Peyer's patch (tissue), 4 donors: ENCODE data around the gene ZBED6. TPM values are rescaled to one million over a fixed set of nuclear protein-coding genes. Genes with fewer than 3 reads are reported as not detected.

ENCODE experiments used
- DNase-seq, 3 donors: peaks; one replicate each; pipeline ENCODE4 v3.0.0-alpha.2; 2017 to 2019
- H3K27ac ChIP-seq, 4 donors: fragments of 200-600 bp; sonication (generic); one replicate each; pipeline ENCODE4 v1.5.1; 2016 to 2019
- H3K27me3 ChIP-seq, 2 donors: fragments of 200-600 bp; sonication (generic); one replicate each; pipeline ENCODE4 v1.5.1; 2019
- H3K36me3 ChIP-seq, 3 donors: fragments of 200-600 bp; sonication (generic); one replicate each; pipeline ENCODE4 v1.5.1; 2016 to 2019
- H3K4me1 ChIP-seq, 4 donors: fragments of 200-600 bp; sonication (generic); one replicate each; pipeline ENCODE4 v1.5.1; 2016 to 2019
- H3K4me3 ChIP-seq, 4 donors: fragments of 200-600 bp; sonication (generic); 1 replicate in 3 of 4; 2 replicates in 1 of 4; pipeline ENCODE4 v1.5.1; 2016 to 2019; ENCODE audit warnings: mild to moderate bottlenecking in 1 of 4
- H3K9me3 ChIP-seq, 4 donors: fragments of 200-600 bp; sonication (generic); one replicate each; pipeline ENCODE4 v1.5.1; 2016 to 2019; ENCODE audit warnings: mild to moderate bottlenecking in 1 of 4
- CTCF ChIP-seq, 6 experiments: fragments of 450-650 bp in 4 of 6; fragments of 200-600 bp in 2 of 6; sonication (generic) in 1 of 6; IDR thresholded peaks; one replicate each; pipeline ENCODE4 v1.5.1; 2017 to 2019; ENCODE audit warnings: antibody characterized with exemption in 6 of 6, mild to moderate bottlenecking in 3 of 6, moderate library complexity in 1 of 6
- POLR2A ChIP-seq, 2 donors: fragments of 450-650 bp; IDR thresholded peaks; one replicate each; pipeline ENCODE4 v1.5.1; 2017; ENCODE audit warnings: antibody characterized with exemption in 2 of 2, mild to moderate bottlenecking in 2 of 2, moderate library complexity in 2 of 2
- total RNA-seq, 4 donors: library from RNA; depleted of rRNA; stranded (reverse); fragments of >200 nt; gene quantifications; one replicate each; pipeline ENCODE4 v1.1.0, GENCODE V29; 2016

Gene ZBED6
- total RNA-seq, 4 donors from 2014 or later, result 30.1 to 45.2 (median 38.2) TPM

- no peak overlapping the region for H3K4me3 ChIP-seq
- peaks cover 4 to 18% (median 9%) of the 10 kb centered on the region in 4 donors for H3K4me1 ChIP-seq
- DNase-seq, result peak in 1 of 3 donors; percentile 57
- no peak for TF ChIP-seq CTCF (IDR thresholded peaks at IDR 0.05)
- TF ChIP-seq POLR2A (IDR thresholded peaks at IDR 0.05), result no peak
- H3K27ac ChIP-seq, result peak overlapping the region in 2 of 4 donors; percentile 84 to 86
- no peaks in the 10 kb centered on the region for H3K36me3 ChIP-seq
- no peaks in the 10 kb centered on the region for H3K9me3 ChIP-seq
- H3K27me3 ChIP-seq, result no peaks in the 10 kb centered on the region
Measured at GRCh38 chr1:203768256-203768655, 27.2 kb upstream of the ZBED6 start.

- Histone ChIP-seq H3K27me3 (no peaks in the 10 kb centered on the region), H3K27ac (peak overlapping the region in 3 of 4 donors; percentile 65 to 86 (median 84)), H3K4me3 (peak overlapping the region in 1 of 4 donors; percentile 23), H3K4me1 (peaks cover 0 to 10% (median 5%) of the 10 kb centered on the region in 4 donors), H3K9me3 (no peaks in the 10 kb centered on the region), H3K36me3 (no peaks in the 10 kb centered on the region)
- peak; percentile 57 to 69 for TF ChIP-seq POLR2A (IDR thresholded peaks at IDR 0.05)
- TF ChIP-seq CTCF (IDR thresholded peaks at IDR 0.05), result no peak
- peak in 2 of 3 donors; percentile 92 for DNase-seq
Measured at GRCh38 chr1:203769505-203770343, 25.7 kb upstream of the ZBED6 start.

- Histone ChIP-seq H3K4me3 (no peak overlapping the region), H3K36me3 (no peaks in the 10 kb centered on the region), H3K9me3 (no peaks in the 10 kb centered on the region), H3K27me3 (no peaks in the 10 kb centered on the region), H3K4me1 (peaks cover 0 to 10% (median 5%) of the 10 kb centered on the region in 4 donors), H3K27ac (no peak overlapping the region)
- no peak for TF ChIP-seq CTCF (IDR thresholded peaks at IDR 0.05)
- TF ChIP-seq POLR2A (IDR thresholded peaks at IDR 0.05), result no peak
- no peak for DNase-seq
Measured at GRCh38 chr1:203771901-203772301, 23.5 kb upstream of the ZBED6 start.

- no peak for TF ChIP-seq CTCF (IDR thresholded peaks at IDR 0.05)
- TF ChIP-seq POLR2A (IDR thresholded peaks at IDR 0.05), result no peak
- no peak overlapping the region for H3K27ac ChIP-seq
- H3K9me3 ChIP-seq, result no peaks in the 10 kb centered on the region
- H3K36me3 ChIP-seq, result no peaks in the 10 kb centered on the region
- peaks cover 0 to 7% (median 4%) of the 10 kb centered on the region in 4 donors for H3K4me1 ChIP-seq
- no peak for DNase-seq
- no peaks in the 10 kb centered on the region for H3K27me3 ChIP-seq
- no peak overlapping the region for H3K4me3 ChIP-seq
Measured at GRCh38 chr1:203772836-203773235, 22.6 kb upstream of the ZBED6 start.

- no peaks in the 10 kb centered on the region for H3K27me3 ChIP-seq
- no peaks in the 10 kb centered on the region for H3K9me3 ChIP-seq
- H3K27ac ChIP-seq, result no peak overlapping the region
- TF ChIP-seq CTCF (IDR thresholded peaks at IDR 0.05), result peak in 5 of 6 experiments; percentile 14 to 52 (median 39)
- TF ChIP-seq POLR2A (IDR thresholded peaks at IDR 0.05), result no peak
- peak in 1 of 3 donors; percentile 49 for DNase-seq
- no peaks in the 10 kb centered on the region for H3K4me1 ChIP-seq
- H3K36me3 ChIP-seq, result no peaks in the 10 kb centered on the region
- no peak overlapping the region for H3K4me3 ChIP-seq
Measured at GRCh38 chr1:203776636-203777035, 18.8 kb upstream of the ZBED6 start.
